CD14-positive monocyte (primary cell): ENCODE results near the gene ALDH1A3. TPM values are rescaled to one million over a fixed set of nuclear protein-coding genes. Genes with fewer than 3 reads are reported as not detected.

Source experiments
- DNase-seq, 3 donors: peaks; one replicate each; pipeline ENCODE4 v3.0.0-alpha.2; 2011 to 2022
- H2AFZ ChIP-seq: 2 replicates; pipeline ENCODE4 v1.6.0; 2012; ENCODE audit warnings: mild to moderate bottlenecking, low read depth, low read length, inconsistent platforms; ENCODE audit not compliant: insufficient read depth, poor library complexity, severe bottlenecking
- H3K27ac ChIP-seq, 2 donors: 1 replicate in 1 of 2; 2 replicates in 1 of 2; pipeline ENCODE4 v1.5.1; 2012 to 2013; ENCODE audit warnings: low read length in 2 of 2, control low read depth in 1 of 2, inconsistent platforms in 1 of 2, low read depth in 1 of 2, mild to moderate bottlenecking in 1 of 2
- H3K27me3 ChIP-seq, 2 donors: one replicate each; pipeline versions ENCODE4 v1.6.0 to v1.6.1; 2011 to 2013; ENCODE audit warnings: low read length in 2 of 2; ENCODE audit not compliant: control insufficient read depth in 2 of 2, insufficient read depth in 2 of 2
- H3K36me3 ChIP-seq, 2 donors: replicated peaks in 1 of 2; 1 replicate in 1 of 2; 2 replicates in 1 of 2; pipeline versions ENCODE4 v1.5.1 to v1.6.1; 2012 to 2013; ENCODE audit warnings: low read length in 2 of 2, control low read depth in 1 of 2, inconsistent platforms in 1 of 2, mild to moderate bottlenecking in 1 of 2; ENCODE audit not compliant: insufficient read depth in 2 of 2, control insufficient read depth in 1 of 2
- H3K4me1 ChIP-seq, 2 donors: 1 replicate in 1 of 2; 2 replicates in 1 of 2; pipeline versions ENCODE4 v1.5.1 to v1.6.1; 2012 to 2013; ENCODE audit warnings: low read length in 2 of 2, control low read depth in 1 of 2, inconsistent platforms in 1 of 2, mild to moderate bottlenecking in 1 of 2, moderate library complexity in 1 of 2; ENCODE audit not compliant: insufficient read depth in 2 of 2, control insufficient read depth in 1 of 2
- H3K4me2 ChIP-seq: replicated peaks from 2 replicates; pipeline ENCODE3; 2012; ENCODE audit warnings: low read length, moderate library complexity, mild to moderate bottlenecking; ENCODE audit not compliant: poor library complexity, severe bottlenecking; ENCODE audit errors: extremely low read depth
- H3K4me3 ChIP-seq, 3 experiments: fragments of 200-600 bp in 1 of 3; sonication (generic) in 1 of 3; replicated peaks in 1 of 3; 1 replicate in 2 of 3; 2 replicates in 1 of 3; pipeline ENCODE4 v1.5.1; 2011 to 2013; ENCODE audit warnings: low read length in 3 of 3, mild to moderate bottlenecking in 3 of 3, control low read depth in 2 of 3, low read depth in 2 of 3, inconsistent platforms in 1 of 3, moderate library complexity in 1 of 3
- H3K79me2 ChIP-seq: 2 replicates; pipeline ENCODE4 v1.6.0; 2012; ENCODE audit warnings: mild to moderate bottlenecking, control low read depth, inconsistent platforms, low read length, moderate library complexity; ENCODE audit not compliant: insufficient read depth
- H3K9ac ChIP-seq: 2 replicates; pipeline ENCODE4 v1.6.0; 2017; ENCODE audit warnings: low read length, mild to moderate bottlenecking; ENCODE audit not compliant: insufficient read depth, poor library complexity, severe bottlenecking
- H3K9me3 ChIP-seq, 2 donors: replicated peaks in 1 of 2; 1 replicate in 1 of 2; 2 replicates in 1 of 2; pipeline versions ENCODE4 v1.5.1 to v1.6.1; 2012 to 2013; ENCODE audit warnings: low read length in 2 of 2, control low read depth in 1 of 2; ENCODE audit not compliant: control insufficient read depth in 1 of 2, insufficient read depth in 1 of 2
- H4K20me1 ChIP-seq: 2 replicates; pipeline ENCODE4 v1.6.0; 2012; ENCODE audit warnings: mild to moderate bottlenecking, low read length, control low read depth, moderate library complexity; ENCODE audit not compliant: insufficient read depth
- H3K27ac Mint-ChIP-seq, 7 donors: one replicate each; pipeline ENCODE4 v1.8.0; 2020; ENCODE audit warnings: mild to moderate bottlenecking in 7 of 7, mixed read lengths in 7 of 7, moderate library complexity in 6 of 7, inconsistent platforms in 2 of 7
- H3K27me3 Mint-ChIP-seq, 3 donors: one replicate each; pipeline ENCODE4 v1.8.0; 2021 to 2022; ENCODE audit warnings: low read depth in 3 of 3, mild to moderate bottlenecking in 3 of 3, mixed read lengths in 3 of 3, moderate library complexity in 3 of 3, inconsistent platforms in 1 of 3
- H3K36me3 Mint-ChIP-seq, 2 donors: one replicate each; pipeline ENCODE4 v1.8.0; 2020; ENCODE audit warnings: mixed read lengths in 2 of 2, inconsistent platforms in 1 of 2, mild to moderate bottlenecking in 1 of 2
- H3K4me1 Mint-ChIP-seq: one replicate; pipeline ENCODE4 v1.8.0; 2020; ENCODE audit warnings: mild to moderate bottlenecking, mixed read lengths
- H3K4me3 Mint-ChIP-seq, 2 donors: one replicate each; pipeline ENCODE4 v1.8.0; 2020; ENCODE audit warnings: mild to moderate bottlenecking in 2 of 2, mixed read lengths in 2 of 2, moderate library complexity in 1 of 2
- H3K9me3 Mint-ChIP-seq, 7 donors: one replicate each; pipeline ENCODE4 v1.8.0; 2020 to 2022; ENCODE audit warnings: mixed read lengths in 7 of 7, mild to moderate bottlenecking in 6 of 7, moderate library complexity in 6 of 7, inconsistent platforms in 2 of 7
- CTCF ChIP-seq: fragments of 200-600 bp; IDR thresholded peaks from one replicate; pipeline ENCODE4 v1.8.0; 2022; ENCODE audit warnings: antibody characterized with exemption, mild to moderate bottlenecking
- WGBS: methylation state at CpG from one replicate; pipeline ENCODE4 v1.1.5; 2013; ENCODE audit warnings: missing lambda C conversion rate; ENCODE audit not compliant: insufficient coverage; 5-methylcytosine and 5-hydroxymethylcytosine counted together
- intact Hi-C, 2 donors: fragments of 100-400 bp; cut with micrococcal nuclease; formaldehyde crosslinking; loops; one replicate each; pipeline versions ENCODE4 v1.15.0 to v1.15.1; 2023
- polyA plus RNA-seq, 3 donors: library from polyadenylated mRNA; depleted of rRNA in 1 of 3; unstranded in 2 of 3; stranded (reverse) in 1 of 3; fragments of 300-500 nt in 2 of 3; fragments of >200 nt in 1 of 3; fragmentation: Illumina TruSeq in 2 of 3; gene quantifications; 1 replicate in 2 of 3; 2 replicates in 1 of 3; pipeline ENCODE4 v1.2.3, GENCODE V29; 2012 to 2021

ALDH1A3 gene
- polyA plus RNA-seq, 3 donors, result not detected

GRCh38 chr15:100919481-100920405 lies 40.1 kb downstream of the ALDH1A3 start:
- Histone ChIP-seq H3K27ac (peak overlapping the region in 1 of 2 donors; percentile 77), H3K36me3 (peaks cover 10 to 16% of the 10 kb centered on the region in 2 donors), H3K79me2 (peaks cover 46% of the 10 kb centered on the region), H3K9me3 (no peaks in the 10 kb centered on the region), H4K20me1 (peaks cover 34% of the 10 kb centered on the region), H2AFZ (peak overlapping the region; percentile 87), H3K27me3 (no peaks in the 10 kb centered on the region), H3K4me2 (peak overlapping the region; percentile 98), H3K4me1 (peaks cover 45 to 53% of the 10 kb centered on the region in 2 donors), H3K4me3 (peak overlapping the region; percentile 45 to 81 (median 77)), H3K9ac (peak overlapping the region; percentile 80)
- Mint-ChIP-seq H3K27me3 (peaks cover 0 to 7% (median 2%) of the 10 kb centered on the region in 3 donors), H3K4me3 (peak overlapping the region; percentile 90 to 91), H3K4me1 (peaks cover 51% of the 10 kb centered on the region), H3K36me3 (peaks cover 21 to 23% of the 10 kb centered on the region in 2 donors), H3K9me3 (peaks cover 0 to 3% (median 0%) of the 10 kb centered on the region in 7 donors), H3K27ac (peak overlapping the region in 6 of 7 donors; percentile 65 to 90 (median 86))
- WGBS, result under 1% methylated on average over 75 of the region's 80 CpGs
- intact Hi-C loops, result loop anchor here (5.0 to 10.0 kb wide), 2 partner anchors 38 to 335 kb away; partner anchors contain the start of gene CHSY1 (in 2 of the 2)
- TF ChIP-seq CTCF, result no peak
- peak in 1 of 3 donors; percentile 4 for DNase-seq

GRCh38 chr15:100920516-100921135 lies 41.0 kb downstream of the ALDH1A3 start:
- peaks cover 49% of the 10 kb centered on the region for H3K4me1 Mint-ChIP-seq

More at GRCh38 chr15:100920516-100921135, 41.0 kb downstream of the ALDH1A3 start:
- peak overlapping the region in 1 of 3 experiments; percentile 81 for H3K4me3 ChIP-seq
- intact Hi-C loops, result loop anchor here in 1 of 2 donors (5.0 to 10.0 kb wide), 2 partner anchors 37 to 334 kb away; partner anchors contain the start of gene CHSY1
- H3K27ac Mint-ChIP-seq, result peak overlapping the region in 3 of 7 donors; percentile 5 to 88 (median 65)
- H3K36me3 Mint-ChIP-seq, result peaks cover 27 to 29% of the 10 kb centered on the region in 2 donors
- H3K79me2 ChIP-seq, result peaks cover 47% of the 10 kb centered on the region
- no peak for TF ChIP-seq CTCF
- H3K27ac ChIP-seq, result no peak overlapping the region
- no peak overlapping the region for H2AFZ ChIP-seq
- no peak for DNase-seq
- peaks cover 34% of the 10 kb centered on the region for H4K20me1 ChIP-seq
- H3K27me3 ChIP-seq, result no peaks in the 10 kb centered on the region
- peaks cover 45 to 53% of the 10 kb centered on the region in 2 donors for H3K4me1 ChIP-seq
- peaks cover 15 to 23% of the 10 kb centered on the region in 2 donors for H3K36me3 ChIP-seq
- no peaks in the 10 kb centered on the region for H3K9me3 ChIP-seq
- H3K27me3 Mint-ChIP-seq, result peaks cover 0 to 7% (median 2%) of the 10 kb centered on the region in 3 donors
- 93% methylated on average over 3 of the region's 8 CpGs for WGBS
- H3K4me3 Mint-ChIP-seq, result peak overlapping the region; percentile 90 to 91
- H3K4me2 ChIP-seq, result peak overlapping the region; percentile 98
- no peaks in the 10 kb centered on the region for H3K9me3 Mint-ChIP-seq
- no peak overlapping the region for H3K9ac ChIP-seq
